NCI-H2081 (cell line): ENCODE data around the gene PCP4.

Experiments
- DNase-seq, 2 experiments: peaks; one replicate each; lab custom pipeline; 2025; lab: John Stamatoyannopoulos, UW

Gene PCP4

DNA sequence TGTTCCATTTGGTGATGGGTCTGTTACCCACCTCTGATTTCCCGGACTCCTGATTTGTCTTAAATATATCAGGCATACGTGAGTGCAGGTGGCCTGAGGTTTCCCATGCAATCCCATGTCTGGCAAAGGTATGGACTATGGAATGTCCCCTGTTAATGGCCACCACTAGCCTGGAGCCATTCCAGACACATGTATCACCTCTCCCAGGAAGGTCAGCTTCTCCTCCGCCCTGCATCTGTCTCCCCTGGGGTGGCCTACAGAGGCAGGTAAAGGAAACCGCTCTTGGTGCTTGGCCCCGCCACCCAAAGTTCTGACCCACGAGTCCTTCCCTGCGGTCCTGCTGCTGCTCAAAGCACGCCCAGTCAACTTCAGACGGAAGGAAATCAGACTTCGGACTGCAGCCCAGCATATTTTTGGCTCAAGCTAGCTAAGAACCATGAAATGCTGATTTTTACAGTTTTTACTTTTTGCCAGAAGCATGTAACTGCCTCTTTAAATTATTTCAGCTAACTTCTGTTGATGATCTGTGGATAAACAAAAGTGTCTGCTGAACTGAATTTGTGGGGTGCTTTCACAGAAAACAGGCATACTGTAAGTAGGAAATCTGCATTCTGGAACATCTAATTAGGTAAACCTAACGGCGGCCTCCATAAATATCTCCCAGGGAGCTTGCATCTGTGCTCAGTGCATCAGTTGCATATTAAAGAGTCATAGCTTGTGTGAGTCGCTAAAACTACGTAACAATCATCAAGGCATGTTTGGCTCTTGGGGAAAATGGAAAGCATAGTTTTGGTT, 105.9 kb downstream of the PCP4 start:
- no peak for DNase-seq

DNA sequence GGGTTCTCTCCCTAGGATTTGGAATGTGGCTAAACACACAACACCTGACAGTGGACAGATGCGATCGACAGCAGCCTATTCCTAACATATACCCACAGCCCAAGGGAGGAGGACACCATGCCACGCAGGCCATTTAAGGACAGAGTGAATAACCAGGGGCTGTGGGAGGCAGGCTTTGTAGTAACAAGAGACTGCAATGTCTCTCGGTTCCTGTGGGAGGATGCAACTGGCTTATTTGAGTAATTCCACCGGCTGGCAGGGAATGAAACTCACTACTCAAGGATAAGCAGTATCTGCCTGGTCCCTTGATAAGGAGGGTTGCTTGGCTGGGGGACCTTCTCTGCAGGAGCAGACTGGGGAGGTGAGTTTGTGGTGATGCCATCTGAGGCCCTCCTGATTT, 109.6 kb downstream of the PCP4 start:
- DNase-seq = no peak
